Epithelial cell of esophagus (primary cell): Measurements from ENCODE around the gene PRDM15.

ENCODE experiments used
- DNase-seq: peaks from one replicate; pipeline ENCODE4 v3.0.0; 2010; ENCODE audit warnings: low read depth
- H3K4me3 ChIP-seq: 2 replicates; pipeline ENCODE4 v1.5.1; 2011; ENCODE audit warnings: mild to moderate bottlenecking, low read length, control low read depth
- TF ChIP-seq, protein P1 (sequence below): IDR thresholded peaks from 2 replicates; pipeline ENCODE4 v1.5.1; 2011; ENCODE audit warnings: low read depth, mild to moderate bottlenecking, low read length, control low read depth, inconsistent platforms; ENCODE audit not compliant: insufficient read depth; ENCODE audit errors: missing control alignments

Gene PRDM15

DNA sequence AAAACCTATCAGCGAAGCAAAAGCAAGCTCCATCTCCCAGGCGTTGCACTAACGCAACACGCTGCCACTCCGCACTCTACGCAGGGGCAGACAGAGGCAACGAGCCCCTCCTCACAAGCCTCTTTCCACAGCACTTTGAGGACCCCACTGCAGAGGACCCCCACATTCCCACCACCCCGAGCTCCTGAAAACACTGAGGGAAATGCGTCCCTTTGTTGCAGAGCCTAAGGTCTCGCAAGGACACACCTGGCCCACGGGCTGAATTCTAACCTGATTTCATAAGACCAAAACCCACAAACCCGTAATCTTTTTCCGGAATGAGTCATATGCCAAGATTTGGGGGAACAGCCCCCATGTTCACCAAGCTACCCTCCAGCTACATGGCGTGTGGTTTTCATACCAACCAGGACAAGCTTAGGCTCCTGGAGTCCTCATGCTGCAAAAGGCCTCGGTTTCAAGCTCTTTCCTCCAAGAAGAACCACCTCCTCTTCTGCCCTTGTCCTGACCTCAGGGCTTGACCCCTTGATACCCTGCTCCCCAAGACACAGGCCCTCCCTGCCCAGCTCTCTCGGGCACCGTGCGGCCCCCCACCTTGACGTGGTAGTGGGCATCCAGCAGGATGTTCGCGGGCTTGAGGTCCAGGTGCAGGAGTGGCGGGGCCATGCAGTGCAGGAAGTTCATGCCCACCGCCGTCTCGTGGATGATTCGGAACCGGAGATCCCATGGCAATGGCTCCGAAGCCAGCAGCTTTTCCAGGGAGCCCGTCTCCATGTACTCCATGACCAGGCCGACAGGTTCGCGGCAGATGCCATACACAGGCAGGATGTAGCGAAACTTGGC lies 123.0 kb downstream of the PRDM15 start:
- no peak overlapping the region for H3K4me3 ChIP-seq
- DNase-seq, result no peak
- TF ChIP-seq, protein P1, sequence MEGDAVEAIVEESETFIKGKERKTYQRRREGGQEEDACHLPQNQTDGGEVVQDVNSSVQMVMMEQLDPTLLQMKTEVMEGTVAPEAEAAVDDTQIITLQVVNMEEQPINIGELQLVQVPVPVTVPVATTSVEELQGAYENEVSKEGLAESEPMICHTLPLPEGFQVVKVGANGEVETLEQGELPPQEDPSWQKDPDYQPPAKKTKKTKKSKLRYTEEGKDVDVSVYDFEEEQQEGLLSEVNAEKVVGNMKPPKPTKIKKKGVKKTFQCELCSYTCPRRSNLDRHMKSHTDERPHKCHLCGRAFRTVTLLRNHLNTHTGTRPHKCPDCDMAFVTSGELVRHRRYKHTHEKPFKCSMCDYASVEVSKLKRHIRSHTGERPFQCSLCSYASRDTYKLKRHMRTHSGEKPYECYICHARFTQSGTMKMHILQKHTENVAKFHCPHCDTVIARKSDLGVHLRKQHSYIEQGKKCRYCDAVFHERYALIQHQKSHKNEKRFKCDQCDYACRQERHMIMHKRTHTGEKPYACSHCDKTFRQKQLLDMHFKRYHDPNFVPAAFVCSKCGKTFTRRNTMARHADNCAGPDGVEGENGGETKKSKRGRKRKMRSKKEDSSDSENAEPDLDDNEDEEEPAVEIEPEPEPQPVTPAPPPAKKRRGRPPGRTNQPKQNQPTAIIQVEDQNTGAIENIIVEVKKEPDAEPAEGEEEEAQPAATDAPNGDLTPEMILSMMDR, result no peak

DNA sequence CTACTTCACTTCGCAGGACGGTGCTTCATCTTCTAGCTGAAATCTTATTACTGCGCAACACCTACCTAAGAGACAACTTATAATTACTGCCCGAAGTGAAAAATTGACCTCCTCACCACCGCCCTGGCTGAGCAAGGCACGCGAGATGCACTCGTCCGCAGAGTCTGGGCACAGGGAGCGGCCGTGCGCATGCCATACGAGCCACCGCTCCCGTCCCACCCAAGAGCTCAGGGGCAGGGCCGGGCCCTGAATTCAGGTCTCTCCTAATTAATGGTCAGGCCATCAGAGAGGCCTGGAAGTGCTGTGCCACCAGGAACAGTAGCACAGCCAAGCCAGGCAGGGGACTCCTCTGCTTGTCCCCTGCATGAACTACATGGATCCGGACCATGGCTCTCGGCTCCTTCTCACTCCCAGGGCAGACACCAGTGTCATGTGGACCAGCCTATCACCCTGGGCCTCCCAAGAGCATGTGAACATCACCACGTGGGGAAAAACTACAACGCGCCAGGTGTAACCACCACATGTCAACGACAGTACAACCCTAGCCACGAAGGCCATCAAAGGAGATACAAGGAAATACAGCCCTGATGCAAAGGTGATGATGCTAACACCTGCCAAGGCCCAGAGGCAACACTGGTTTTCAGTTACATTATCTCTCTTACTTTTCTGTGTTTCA lies 123.7 kb downstream of the PRDM15 start:
- no peak for DNase-seq
- H3K4me3 ChIP-seq, result no peak overlapping the region
- TF ChIP-seq, protein P1, result no peak

DNA sequence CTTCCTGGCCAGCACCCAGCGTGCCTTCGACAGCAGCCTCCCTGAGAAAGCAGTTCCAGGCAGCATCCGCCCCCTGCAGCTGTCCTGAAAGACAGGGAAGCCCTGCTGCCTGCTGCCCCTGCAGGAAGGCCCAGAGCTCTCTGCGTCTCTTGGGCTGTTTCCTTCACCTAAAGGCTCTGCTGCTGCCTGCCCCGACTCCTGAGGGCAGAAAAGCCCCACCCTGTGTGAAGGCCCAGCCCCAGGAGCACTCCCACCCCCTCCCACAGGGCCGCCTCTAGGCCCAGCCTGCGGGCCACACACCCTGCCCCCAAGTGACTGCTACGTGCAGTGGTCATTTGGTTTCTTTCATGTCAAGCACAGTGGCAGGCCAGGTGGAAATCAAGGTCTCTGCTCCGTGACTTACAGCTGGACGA lies 124.7 kb downstream of the PRDM15 start:
- DNase-seq, result no peak
- no peak overlapping the region for H3K4me3 ChIP-seq
- TF ChIP-seq, protein P1, result no peak

DNA sequence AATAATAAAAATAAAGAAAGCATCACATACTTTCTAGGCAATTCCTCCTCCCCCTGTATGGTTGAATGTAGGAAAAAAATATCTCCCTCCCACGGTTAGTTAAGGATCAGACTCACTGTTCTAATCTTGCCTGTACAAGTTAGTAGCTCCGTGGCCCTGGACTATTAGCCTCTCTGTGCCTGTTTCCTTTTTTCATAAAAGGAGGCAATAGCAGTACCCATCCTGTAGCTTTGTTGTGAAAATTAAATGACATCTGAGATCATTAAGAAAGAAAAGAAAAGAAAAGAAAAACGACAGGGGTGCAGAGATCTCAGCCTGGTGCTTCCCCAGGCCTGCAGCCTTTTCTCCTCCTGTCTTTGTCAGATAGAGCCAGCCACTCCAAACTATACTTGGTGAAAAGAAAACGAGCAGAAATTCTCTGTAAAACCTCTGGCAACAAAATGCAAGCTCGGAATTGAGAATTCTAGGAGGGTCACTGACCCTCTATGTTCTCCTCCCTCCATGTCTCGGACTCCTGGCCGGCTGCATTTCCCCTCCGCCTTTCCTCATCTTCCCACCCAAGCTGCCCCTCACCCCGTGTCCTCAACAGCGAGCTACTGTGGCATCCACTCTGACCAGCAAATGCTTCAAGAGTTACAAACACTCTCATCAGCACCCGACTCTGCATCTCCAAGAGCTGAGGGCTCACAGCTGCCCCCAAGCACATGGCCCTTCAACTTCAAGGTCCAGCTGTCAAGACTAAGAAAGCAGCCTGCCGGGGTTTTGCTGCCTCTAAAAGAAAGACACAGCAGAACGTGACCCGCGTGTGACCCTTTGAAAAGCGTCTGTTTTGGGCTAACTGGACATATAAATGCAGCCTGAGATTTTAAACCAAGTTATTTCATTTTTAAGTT lies 125.9 kb downstream of the PRDM15 start:
- TF ChIP-seq, protein P1, result no peak
- DNase-seq, result no peak
- H3K4me3 ChIP-seq, result no peak overlapping the region

DNA sequence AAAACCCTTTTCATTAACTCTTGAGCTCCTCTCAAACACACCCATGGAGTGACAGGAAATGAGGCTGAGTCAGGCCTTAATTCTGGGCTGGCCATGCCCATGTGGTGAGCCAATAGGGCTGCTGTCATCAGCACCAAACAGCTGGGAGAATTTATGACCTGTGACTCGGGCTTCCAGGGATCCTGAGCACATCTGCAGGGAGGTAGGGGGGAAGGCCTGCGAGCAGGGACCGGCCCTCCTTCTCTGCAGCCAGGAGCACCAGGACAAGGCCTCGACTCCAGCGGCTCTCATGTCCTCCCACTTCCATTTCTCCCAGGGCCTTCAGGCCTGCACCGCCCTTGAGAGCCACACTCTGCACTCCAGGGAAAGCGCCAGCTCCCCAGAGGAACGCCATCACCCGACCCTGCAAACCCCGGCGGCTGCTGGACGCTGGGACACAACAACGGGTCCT lies 126.9 kb downstream of the PRDM15 start:
- peak overlapping the region; percentile 15 for H3K4me3 ChIP-seq
- peak; percentile 87 for DNase-seq
- TF ChIP-seq, protein P1, result no peak

DNA sequence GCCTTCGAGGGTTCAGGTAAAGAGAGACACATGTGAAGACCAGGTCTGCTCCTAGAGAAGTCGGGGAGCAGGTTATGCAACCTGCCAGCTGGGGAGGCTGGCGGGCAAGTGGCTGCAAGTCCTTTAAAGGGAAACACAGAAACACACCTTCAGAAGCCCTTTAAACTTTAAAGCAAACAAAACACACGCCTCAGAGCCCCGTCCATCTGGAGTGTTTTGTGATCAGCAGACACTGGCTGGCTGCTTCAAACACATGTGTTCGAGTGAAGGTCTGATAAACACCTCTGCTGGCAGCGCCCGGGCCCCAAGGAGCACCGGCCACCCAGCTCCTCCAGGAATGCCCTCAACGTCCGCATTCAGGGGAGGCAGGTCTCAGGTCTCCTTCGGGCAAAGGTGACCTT lies 127.5 kb downstream of the PRDM15 start:
- TF ChIP-seq, protein P1, result peak; percentile 2
- peak; percentile 95 for DNase-seq
- H3K4me3 ChIP-seq, result peak overlapping the region; percentile 15
